IgD-negative memory B cell (primary cell): ENCODE measurements around the gene TFRC. TPM values are rescaled to one million over a fixed set of nuclear protein-coding genes. Genes with fewer than 3 reads are reported as not detected.
"Not testable (repeated sequence)": the region's sequence is repeated elsewhere in the genome, so short reads cannot be mapped to it uniquely, and the experiment has no call there.

Experiments used
- H3K27ac Mint-ChIP-seq, 3 donors: one replicate each; pipeline ENCODE4 v1.8.0; 2020 to 2022; ENCODE audit warnings: mild to moderate bottlenecking in 3 of 3, mixed read lengths in 3 of 3, moderate library complexity in 1 of 3
- H3K27me3 Mint-ChIP-seq: one replicate; pipeline ENCODE4 v1.8.0; 2021; ENCODE audit warnings: mixed read lengths
- H3K36me3 Mint-ChIP-seq: one replicate; pipeline ENCODE4 v1.8.0; 2020; ENCODE audit warnings: mild to moderate bottlenecking, mixed read lengths
- H3K4me1 Mint-ChIP-seq, 3 donors: one replicate each; pipeline ENCODE4 v1.8.0; 2020 to 2022; ENCODE audit warnings: mixed read lengths in 3 of 3, mild to moderate bottlenecking in 1 of 3
- H3K4me3 Mint-ChIP-seq, 4 donors: one replicate each; pipeline ENCODE4 v1.8.0; 2020 to 2022; ENCODE audit warnings: mild to moderate bottlenecking in 4 of 4, mixed read lengths in 4 of 4, moderate library complexity in 3 of 4
- H3K9me3 Mint-ChIP-seq, 3 donors: one replicate each; pipeline ENCODE4 v1.8.0; 2020 to 2021; ENCODE audit warnings: mixed read lengths in 3 of 3, mild to moderate bottlenecking in 1 of 3
- polyA plus RNA-seq: library from polyadenylated mRNA; unstranded; fragments of 300-500 nt; fragmentation: Illumina TruSeq; gene quantifications from one replicate; pipeline ENCODE4 v1.2.3, GENCODE V29; 2021

TFRC gene
- polyA plus RNA-seq, 1 donor from 2014 or later: 34.9 TPM

DNA sequence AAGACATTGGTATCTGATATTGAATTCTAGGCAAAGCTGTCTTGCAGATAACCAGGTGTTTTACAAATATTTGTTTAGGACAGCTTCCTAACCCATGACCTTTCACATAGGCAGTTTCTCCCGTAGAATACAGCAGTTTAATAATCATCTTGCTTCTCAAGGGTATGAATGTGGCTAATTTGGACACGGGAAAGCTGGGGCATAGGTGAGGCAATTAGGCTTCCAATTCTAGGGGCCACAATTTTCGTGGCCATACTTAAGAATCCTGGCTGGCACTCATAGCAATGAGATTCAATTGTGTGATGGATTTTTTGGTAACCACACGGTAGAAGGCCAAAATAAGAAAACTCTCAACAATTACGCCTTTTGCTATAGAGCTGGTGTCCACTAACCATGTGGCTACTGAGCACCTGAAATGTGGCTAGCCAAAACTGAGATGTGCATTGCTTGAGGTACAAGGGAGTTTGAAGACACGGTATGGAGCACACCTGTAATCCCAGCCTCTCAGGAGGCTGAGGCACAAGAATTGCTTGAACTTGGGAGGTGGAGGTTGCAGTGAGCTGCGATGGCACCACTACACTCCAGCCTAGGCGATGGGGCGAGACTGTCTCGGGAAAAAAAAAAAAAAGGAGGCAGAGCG lies 34.4 kb downstream of the TFRC start:
- Mint-ChIP-seq H3K27ac (no peak overlapping the region), H3K9me3 (no peaks in the 10 kb centered on the region), H3K27me3 (no peaks in the 10 kb centered on the region), H3K4me3 (no peak overlapping the region), H3K36me3 (peaks cover 12% of the 10 kb centered on the region), H3K4me1 (no peaks in the 10 kb centered on the region)

DNA sequence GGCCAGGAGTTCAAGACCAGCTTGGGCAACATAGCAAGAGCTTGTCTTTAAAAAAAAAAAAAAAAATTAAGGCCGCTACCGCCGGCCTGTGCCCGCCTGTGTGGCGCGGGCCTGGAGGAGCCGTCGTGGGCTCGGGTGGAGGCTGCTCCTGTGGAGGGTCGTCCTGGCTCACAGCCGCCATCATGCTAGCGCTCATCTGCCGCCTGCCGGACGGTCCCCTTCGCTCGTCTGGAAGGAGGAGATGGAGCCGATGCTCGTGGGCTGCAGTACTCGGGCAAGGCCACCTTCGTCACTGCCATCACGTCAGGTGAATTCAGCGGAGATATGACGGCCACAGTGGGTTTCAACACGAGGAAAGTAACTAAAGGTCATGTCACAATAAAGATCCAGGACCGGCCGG lies 37.4 kb downstream of the TFRC start:
- Mint-ChIP-seq H3K27ac (no peak overlapping the region), H3K4me3 (no peak overlapping the region), H3K36me3 (peaks cover 13% of the 10 kb centered on the region), H3K9me3 (peaks cover 3 to 11% (median 11%) of the 10 kb centered on the region in 3 donors), H3K27me3 (no peaks in the 10 kb centered on the region), H3K4me1 (no peaks in the 10 kb centered on the region)

DNA sequence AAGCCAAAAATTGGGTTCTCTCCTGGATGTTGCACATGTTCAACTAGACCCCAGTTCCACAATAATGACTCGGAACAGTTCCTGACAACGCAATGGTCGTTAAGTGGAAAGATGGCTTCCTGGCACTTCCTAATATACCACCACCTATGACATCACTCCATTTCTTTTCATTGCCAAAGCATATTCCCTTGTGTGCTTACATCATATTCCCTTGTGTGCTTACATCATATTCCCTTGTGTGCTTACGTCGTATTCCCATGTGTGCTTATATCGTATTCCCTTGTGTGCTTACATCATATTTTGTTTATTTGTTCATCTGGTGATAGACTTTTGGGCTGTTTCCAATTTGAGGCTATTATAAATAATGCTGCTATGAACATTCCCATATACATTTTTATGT lies 39.2 kb downstream of the TFRC start:
- Mint-ChIP-seq H3K9me3 (peaks cover 3 to 13% (median 11%) of the 10 kb centered on the region in 3 donors), H3K27me3 (no peaks in the 10 kb centered on the region), H3K4me3 (no peak overlapping the region), H3K27ac (peak overlapping the region in 1 of 3 donors; percentile 19), H3K36me3 (peaks cover 15% of the 10 kb centered on the region), H3K4me1 (no peaks in the 10 kb centered on the region)

DNA sequence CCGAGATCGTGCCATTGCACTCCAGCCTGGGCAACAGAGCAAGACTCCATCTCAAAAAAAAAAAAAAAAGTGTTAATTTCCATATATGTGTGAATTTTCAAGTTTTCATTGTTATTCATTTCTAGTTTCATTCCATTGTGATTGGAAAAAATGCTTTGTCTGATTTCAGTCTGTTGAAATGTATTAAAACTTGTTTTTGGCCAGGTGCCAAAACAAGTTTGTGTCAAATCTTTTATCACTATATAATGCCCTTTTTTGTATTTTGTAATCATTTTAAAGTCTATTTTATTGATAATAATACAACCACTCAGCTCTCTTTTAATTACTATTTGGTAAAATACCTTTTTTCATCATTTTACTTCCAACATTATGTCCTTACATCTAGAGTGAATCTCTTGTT lies 42.5 kb downstream of the TFRC start:
- Mint-ChIP-seq H3K4me1 (no peaks in the 10 kb centered on the region), H3K27ac (peak overlapping the region in 1 of 3 donors; percentile 17), H3K4me3 (no peak overlapping the region), H3K36me3 (peaks cover 7% of the 10 kb centered on the region), H3K27me3 (no peaks in the 10 kb centered on the region), H3K9me3 (peaks cover 6 to 16% (median 13%) of the 10 kb centered on the region in 3 donors)

DNA sequence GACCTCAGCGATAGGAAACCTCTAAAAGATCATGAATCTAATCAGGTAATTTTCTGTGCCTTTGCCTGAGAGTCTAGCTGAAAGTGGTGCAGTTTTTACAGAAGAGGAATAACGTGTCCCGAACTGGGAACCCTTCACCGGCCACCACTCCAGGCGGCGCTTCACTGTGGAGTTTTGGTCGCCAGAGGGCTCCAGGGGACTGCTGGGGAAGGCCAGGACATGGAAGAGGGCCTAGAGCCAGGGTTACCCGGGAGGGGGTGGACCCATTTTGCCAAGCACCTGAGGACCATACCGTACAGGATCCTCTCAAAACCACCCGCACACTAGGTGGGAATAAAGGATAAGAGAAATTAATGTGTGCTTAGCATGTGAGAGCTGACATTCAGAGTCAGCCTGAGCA lies 55.8 kb downstream of the TFRC start:
- H3K4me3 Mint-ChIP-seq: not testable (repeated sequence)

DNA sequence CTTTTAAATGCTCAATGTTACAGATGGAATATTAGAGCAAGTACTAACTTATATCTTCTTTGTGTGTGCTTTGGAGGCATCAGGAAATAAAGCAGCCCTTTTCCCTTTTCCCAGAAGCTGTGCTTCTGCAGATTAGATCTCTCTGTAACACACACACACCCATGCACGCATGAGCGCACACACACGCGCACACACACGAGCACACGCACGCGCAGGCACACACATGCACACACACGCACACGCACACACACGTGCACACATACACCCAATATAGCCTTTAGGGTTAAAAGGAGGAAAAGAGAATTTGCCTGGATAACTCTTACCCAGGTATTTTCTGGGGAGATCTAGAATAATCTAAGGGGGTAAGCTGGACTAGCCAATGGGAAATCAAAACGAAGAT lies 56.9 kb downstream of the TFRC start:
- Mint-ChIP-seq H3K4me1 (peaks cover 0 to 1% (median 0%) of the 10 kb centered on the region in 3 donors), H3K27ac (no peak overlapping the region), H3K4me3 (no peak overlapping the region), H3K36me3 (peaks cover 5% of the 10 kb centered on the region), H3K27me3 (peaks cover under 1% of the 10 kb centered on the region), H3K9me3 (no peaks in the 10 kb centered on the region)

More for the DNA sequence above, 55.8 kb downstream of the TFRC start:
- not testable (repeated sequence) for H3K27ac Mint-ChIP-seq, H3K36me3 Mint-ChIP-seq, H3K27me3 Mint-ChIP-seq, H3K9me3 Mint-ChIP-seq, H3K4me1 Mint-ChIP-seq

DNA sequence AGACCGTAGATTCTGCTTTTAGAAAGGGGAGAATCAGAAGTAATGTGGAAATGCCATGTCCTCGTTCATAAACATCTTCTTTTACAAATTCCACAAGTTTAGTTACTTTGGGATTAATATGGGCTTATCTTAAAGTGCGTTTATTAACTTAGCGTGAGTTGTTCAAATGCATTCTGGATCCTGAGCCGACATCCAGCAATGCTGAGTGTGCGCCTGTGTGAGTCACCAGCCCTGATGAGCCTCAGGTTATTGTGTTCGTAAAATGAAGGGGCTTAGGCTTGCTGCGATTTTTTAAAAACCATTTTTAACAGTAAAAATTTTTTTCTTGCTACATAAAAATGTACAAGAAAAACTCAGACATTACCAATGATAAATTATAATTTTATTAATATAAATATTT lies 57.9 kb downstream of the TFRC start:
- Mint-ChIP-seq H3K27ac (no peak overlapping the region), H3K27me3 (no peaks in the 10 kb centered on the region), H3K4me1 (peaks cover 0 to 1% (median 0%) of the 10 kb centered on the region in 3 donors), H3K4me3 (no peak overlapping the region), H3K9me3 (no peaks in the 10 kb centered on the region), H3K36me3 (peaks cover 5% of the 10 kb centered on the region)

DNA sequence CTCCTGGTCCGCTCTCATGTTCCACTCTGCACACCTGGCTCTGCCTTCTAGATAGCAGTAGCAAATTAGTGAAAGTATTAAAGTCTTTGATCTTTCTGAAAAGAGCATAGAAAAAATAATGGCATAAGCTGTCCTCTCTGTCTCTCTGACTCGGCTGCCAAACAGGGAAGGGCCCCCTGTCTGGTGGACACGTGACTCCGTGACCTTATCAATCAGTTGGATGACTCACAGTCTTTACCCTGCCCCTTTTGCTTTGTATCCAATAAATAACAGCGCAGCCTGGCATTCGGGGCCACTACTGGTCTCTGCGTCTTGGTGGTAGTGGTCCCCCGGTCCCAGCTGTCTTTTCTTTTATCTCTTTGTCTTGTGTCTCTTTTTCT lies 59.4 kb downstream of the TFRC start:
- H3K4me1 Mint-ChIP-seq, H3K27me3 Mint-ChIP-seq, H3K4me3 Mint-ChIP-seq, H3K36me3 Mint-ChIP-seq, H3K27ac Mint-ChIP-seq, H3K9me3 Mint-ChIP-seq: not testable (repeated sequence)

DNA sequence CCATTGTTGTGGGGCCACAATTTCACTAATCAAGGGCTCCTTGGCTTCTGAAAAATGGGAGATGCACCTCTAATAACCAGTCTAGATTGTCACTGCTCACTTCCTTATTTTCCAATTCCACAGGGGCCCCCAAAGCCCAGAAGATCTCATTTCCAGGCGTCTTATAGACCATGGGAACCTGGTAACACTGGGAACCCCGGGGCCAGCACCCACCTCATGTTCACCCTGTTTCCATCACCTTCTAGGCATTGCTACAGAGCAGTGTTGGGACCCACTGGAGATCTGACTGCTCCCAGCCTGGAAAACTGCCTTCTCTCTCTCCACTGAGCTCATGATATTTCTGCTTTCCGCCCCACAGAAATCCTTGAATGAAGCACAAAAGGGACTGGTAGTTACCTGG lies 61.5 kb downstream of the TFRC start:
- Mint-ChIP-seq H3K4me3 (no peak overlapping the region), H3K4me1 (peaks cover 0 to 1% (median 0%) of the 10 kb centered on the region in 3 donors), H3K27me3 (no peaks in the 10 kb centered on the region), H3K27ac (no peak overlapping the region), H3K9me3 (peaks cover 0 to 2% (median 0%) of the 10 kb centered on the region in 3 donors), H3K36me3 (peaks cover 7% of the 10 kb centered on the region)

DNA sequence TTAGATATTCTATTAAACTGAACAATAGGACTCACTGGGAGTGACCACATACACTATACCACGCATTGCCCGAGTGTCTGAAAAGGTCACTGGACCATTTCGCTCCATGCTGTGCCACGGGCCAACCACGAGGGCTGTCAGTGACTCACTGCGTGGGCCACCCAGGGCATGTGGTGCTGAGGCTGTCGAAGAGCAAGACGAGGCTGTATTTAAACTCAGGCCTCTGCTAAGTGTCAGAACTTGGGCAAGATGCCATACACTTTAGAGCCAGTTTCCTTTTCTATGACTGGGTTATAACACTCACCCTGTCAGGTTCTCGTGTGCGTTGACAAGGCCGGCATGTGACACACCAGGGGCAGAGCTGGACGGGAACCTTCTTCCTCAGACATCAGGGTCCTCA lies 62.3 kb downstream of the TFRC start:
- H3K9me3 Mint-ChIP-seq, H3K4me1 Mint-ChIP-seq, H3K4me3 Mint-ChIP-seq, H3K36me3 Mint-ChIP-seq, H3K27ac Mint-ChIP-seq, H3K27me3 Mint-ChIP-seq: not testable (repeated sequence)

DNA sequence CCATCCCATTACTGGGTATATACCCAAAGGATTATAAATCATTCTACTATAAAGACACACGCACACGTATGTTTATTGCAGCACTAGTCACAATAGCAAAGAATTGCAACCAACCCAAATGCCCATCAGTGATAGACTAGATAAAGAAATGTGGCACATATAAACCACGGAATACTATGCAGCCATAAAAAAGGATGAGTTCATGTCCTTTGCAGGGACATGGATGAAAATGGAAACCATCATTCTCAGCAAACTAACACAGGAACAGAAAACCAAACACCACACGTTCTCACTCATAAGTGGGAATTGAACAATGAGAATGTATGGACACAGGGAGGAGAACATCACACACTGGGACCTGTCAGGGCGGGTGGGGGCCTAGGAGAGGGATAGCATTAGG lies 63.7 kb downstream of the TFRC start:
- not testable (repeated sequence) for H3K36me3 Mint-ChIP-seq, H3K9me3 Mint-ChIP-seq, H3K27me3 Mint-ChIP-seq, H3K4me3 Mint-ChIP-seq, H3K27ac Mint-ChIP-seq, H3K4me1 Mint-ChIP-seq

DNA sequence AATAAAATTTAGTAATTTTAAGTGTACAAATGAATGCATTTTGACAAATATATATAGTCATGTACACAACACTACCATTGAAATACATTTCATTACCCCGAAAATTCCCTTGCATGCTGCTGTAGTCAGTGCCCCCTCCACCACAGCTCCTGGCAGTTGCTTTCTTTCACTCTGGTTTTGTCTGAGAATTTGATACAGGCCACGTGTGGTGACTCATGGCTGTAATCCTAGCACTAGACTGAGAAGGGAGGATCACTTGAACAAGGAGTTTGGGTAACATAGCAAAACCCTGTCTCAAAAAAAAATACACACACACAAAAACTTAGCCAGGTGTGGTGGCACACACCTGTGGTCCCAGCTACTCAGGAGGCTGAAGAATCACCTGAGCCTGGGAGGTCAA lies 65.4 kb downstream of the TFRC start:
- H3K4me1 Mint-ChIP-seq: no peaks in the 10 kb centered on the region
- no peak overlapping the region for H3K4me3 Mint-ChIP-seq
- H3K9me3 Mint-ChIP-seq: peaks cover 3 to 4% (median 3%) of the 10 kb centered on the region in 3 donors
- H3K27ac Mint-ChIP-seq: no peak overlapping the region
- no peaks in the 10 kb centered on the region for H3K27me3 Mint-ChIP-seq
- peaks cover 3% of the 10 kb centered on the region for H3K36me3 Mint-ChIP-seq

DNA sequence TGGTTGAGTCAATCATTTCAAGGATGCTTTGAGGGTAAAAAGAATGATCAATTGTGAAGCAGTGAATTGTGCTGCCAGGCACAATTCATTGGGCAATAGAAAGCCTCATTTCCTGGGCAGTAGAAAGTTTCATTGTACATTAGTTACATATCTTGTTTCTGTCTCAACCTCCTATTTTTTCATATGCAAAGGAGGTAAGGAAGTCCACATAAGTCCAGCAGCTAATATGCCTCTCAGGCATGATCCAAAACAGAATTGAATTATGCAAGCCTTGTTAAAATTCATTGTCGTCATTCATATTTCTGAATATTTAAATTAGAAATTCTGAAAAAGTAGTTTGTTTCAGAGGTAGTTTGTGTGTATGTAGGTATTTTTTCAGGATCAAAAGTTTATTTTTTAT lies 65.8 kb downstream of the TFRC start:
- Mint-ChIP-seq H3K27me3 (no peaks in the 10 kb centered on the region), H3K4me1 (no peaks in the 10 kb centered on the region), H3K27ac (no peak overlapping the region), H3K36me3 (peaks cover 3% of the 10 kb centered on the region), H3K4me3 (no peak overlapping the region), H3K9me3 (peaks cover 4 to 7% (median 7%) of the 10 kb centered on the region in 3 donors)

DNA sequence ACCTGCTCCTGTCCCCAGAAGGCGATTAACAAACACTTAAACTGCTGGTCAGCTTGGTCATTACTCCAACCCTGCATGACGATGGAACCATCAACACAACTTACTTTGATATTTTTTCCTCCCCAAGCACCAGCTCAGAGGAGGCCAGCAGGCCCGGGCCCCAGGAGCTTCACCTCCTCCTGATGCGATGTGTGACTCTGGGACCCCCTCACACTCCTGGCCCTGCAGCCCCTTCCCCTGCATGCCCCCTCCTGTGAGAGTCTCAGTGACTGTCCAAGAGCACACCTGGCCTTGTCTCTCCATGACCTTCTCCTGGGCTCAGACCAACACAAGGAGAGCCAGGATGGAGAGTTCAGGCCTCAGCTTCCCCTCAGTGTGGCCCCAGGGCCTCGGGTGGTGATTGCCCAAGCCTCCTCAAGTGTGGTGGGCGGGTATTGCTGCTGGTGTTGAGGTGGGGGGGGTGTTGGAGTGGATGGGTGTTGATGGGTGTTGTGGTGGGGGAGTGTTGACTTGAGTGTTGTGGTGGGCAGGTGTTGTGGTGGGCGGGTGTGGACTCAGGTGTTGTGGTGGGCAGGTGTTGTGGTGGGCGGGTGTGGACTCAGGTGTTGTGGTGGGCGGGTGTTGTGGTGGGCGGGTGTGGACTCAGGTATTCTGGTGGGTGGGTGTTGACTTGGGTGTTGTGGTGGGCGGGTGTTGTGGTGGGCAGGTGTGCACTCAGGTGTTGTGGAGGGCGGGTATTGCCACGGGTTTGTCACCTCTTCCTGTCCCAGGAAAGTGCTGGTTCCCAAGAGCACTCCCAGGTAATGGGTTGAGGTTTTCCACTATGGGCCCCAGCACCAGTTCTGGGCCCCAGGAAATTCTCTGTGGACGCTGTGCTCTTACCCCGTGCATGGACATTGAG lies 68.1 kb downstream of the TFRC start:
- H3K9me3 Mint-ChIP-seq: peaks cover 4 to 19% (median 9%) of the 10 kb centered on the region in 3 donors
- no peak overlapping the region for H3K27ac Mint-ChIP-seq
- H3K36me3 Mint-ChIP-seq: peaks cover 3% of the 10 kb centered on the region
- H3K27me3 Mint-ChIP-seq: peaks cover 10% of the 10 kb centered on the region
- no peak overlapping the region for H3K4me3 Mint-ChIP-seq
- no peaks in the 10 kb centered on the region for H3K4me1 Mint-ChIP-seq

DNA sequence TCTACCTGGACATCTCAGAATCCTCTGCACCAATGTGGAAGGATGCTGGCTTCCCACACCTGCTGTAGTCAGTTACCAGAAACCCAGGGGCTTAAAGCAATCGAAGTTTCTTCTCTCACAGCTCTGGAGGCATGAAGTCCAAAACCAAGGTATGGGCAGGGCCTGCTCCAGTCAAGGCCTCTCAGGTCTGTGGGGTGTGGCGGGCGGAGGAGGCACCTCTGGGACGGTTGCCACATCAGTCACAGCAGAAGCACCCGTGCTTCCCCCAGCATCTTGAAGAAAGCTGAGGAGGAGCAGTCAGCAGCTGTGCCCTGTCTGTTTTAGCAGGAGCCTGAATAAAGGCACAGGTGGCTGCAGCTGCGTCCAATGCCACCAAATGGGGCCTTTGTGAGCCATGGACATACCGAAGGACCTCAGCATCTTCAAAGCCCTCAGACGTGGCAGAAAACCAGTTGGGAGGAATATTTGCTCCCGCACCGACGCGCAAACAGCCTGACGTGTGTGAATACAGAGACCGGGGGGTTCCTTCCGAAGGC lies 68.9 kb downstream of the TFRC start:
- Mint-ChIP-seq H3K9me3 (peaks cover 2 to 19% (median 9%) of the 10 kb centered on the region in 3 donors), H3K4me3 (no peak overlapping the region), H3K27me3 (peaks cover 10% of the 10 kb centered on the region), H3K27ac (peak overlapping the region in 1 of 3 donors; percentile 35), H3K36me3 (peaks cover 3% of the 10 kb centered on the region), H3K4me1 (no peaks in the 10 kb centered on the region)
